ENCODE measurements around the gene MMP25. TPM values are rescaled to one million over a fixed set of nuclear protein-coding genes. Genes with fewer than 3 reads are reported as not detected.

The MMP25 gene
- total RNA-seq, 1 donor from 2014 or later, result 0.52 TPM

- DNase-seq (ENCODE audit: low read depth), result no peak
- TF ChIP-seq CTCF (conservative IDR thresholded peaks at IDR 0.05; ENCODE audit: low read depth, low read length), result no peak
- H3K4me3 ChIP-seq (ENCODE audit: low read depth, low read length), result no peak overlapping the region
Observed at GRCh38 chr16:3026609-3027488, 19.5 kb upstream of the MMP25 start.

- TF ChIP-seq CTCF (conservative IDR thresholded peaks at IDR 0.05; ENCODE audit: low read depth, low read length), result no peak
- H3K4me3 ChIP-seq (ENCODE audit: low read depth, low read length), result no peak overlapping the region
- DNase-seq (ENCODE audit: low read depth), result no peak
Observed at GRCh38 chr16:3027489-3027795, 18.9 kb upstream of the MMP25 start.

GRCh38 chr16:3027983-3028715 lies 18.2 kb upstream of the MMP25 start:
- peak; percentile 69 for TF ChIP-seq CTCF (conservative IDR thresholded peaks at IDR 0.05; ENCODE audit: low read depth, low read length)
- no peak for DNase-seq (ENCODE audit: low read depth)

GRCh38 chr16:3028716-3029319 lies 17.5 kb upstream of the MMP25 start:
- TF ChIP-seq CTCF (conservative IDR thresholded peaks at IDR 0.05; ENCODE audit: low read depth, low read length), result no peak
- H3K4me3 ChIP-seq (ENCODE audit: low read depth, low read length), result no peak overlapping the region
- DNase-seq (ENCODE audit: low read depth), result no peak

More at GRCh38 chr16:3027983-3028715, 18.2 kb upstream of the MMP25 start:
- H3K4me3 ChIP-seq (ENCODE audit: low read depth, low read length), result peak overlapping the region; percentile 14

GRCh38 chr16:3029491-3030221 lies 16.7 kb upstream of the MMP25 start:
- no peak for TF ChIP-seq CTCF (conservative IDR thresholded peaks at IDR 0.05; ENCODE audit: low read depth, low read length)
- DNase-seq (ENCODE audit: low read depth), result no peak
- H3K4me3 ChIP-seq (ENCODE audit: low read depth, low read length), result peak overlapping the region; percentile 40
